Measurements from ENCODE around the gene PIK3R2.

GRCh38 chr19:18110609-18111232, 42.2 kb upstream of the PIK3R2 start:
- TF ChIP-seq GATA3 (IDR thresholded peaks at IDR 0.05; ENCODE audit: low read depth, low read length) = no peak
- no peak for TF ChIP-seq GATA2 (IDR thresholded peaks at IDR 0.05; ENCODE audit: low read depth, low read length)
